Transverse colon (tissue), 4 donors: ENCODE measurements around the gene FITM2. TPM values are rescaled to one million over a fixed set of nuclear protein-coding genes. Genes with fewer than 3 reads are reported as not detected.

Source experiments
- DNase-seq: peaks from one replicate; pipeline ENCODE4 v3.0.0-alpha.2; 2019
- H3K27ac ChIP-seq, 4 donors: fragments of 200-600 bp; sonication (generic); 2 replicates each; pipeline ENCODE4 v1.5.1; 2016 to 2018; ENCODE audit warnings: inconsistent platforms in 4 of 4
- H3K27me3 ChIP-seq: fragments of 200-600 bp; sonication (generic); 2 replicates; pipeline ENCODE4 v1.5.1; 2017; ENCODE audit warnings: inconsistent platforms
- H3K36me3 ChIP-seq, 4 donors: fragments of 200-600 bp; sonication (generic); 2 replicates each; pipeline ENCODE4 v1.5.1; 2017 to 2019; ENCODE audit warnings: inconsistent platforms in 4 of 4
- H3K4me1 ChIP-seq, 4 donors: fragments of 200-600 bp; sonication (generic); 2 replicates each; pipeline ENCODE4 v1.5.1; 2017 to 2020; ENCODE audit warnings: inconsistent platforms in 4 of 4
- H3K4me3 ChIP-seq, 4 donors: fragments of 200-600 bp; sonication (generic); 1 replicate in 1 of 4; 2 replicates in 3 of 4; pipeline versions ENCODE4 v1.5.1 to v1.6.1; 2017 to 2019; ENCODE audit warnings: inconsistent platforms in 4 of 4
- H3K9me3 ChIP-seq, 2 donors: fragments of 200-600 bp; sonication (generic); 2 replicates each; pipeline ENCODE4 v1.5.1; 2017 to 2019; ENCODE audit warnings: inconsistent platforms in 2 of 2
- EP300 ChIP-seq: sonication (generic); formaldehyde crosslinking; IDR thresholded peaks from one replicate; pipeline ENCODE4 v1.6.1; 2017; ENCODE audit warnings: antibody characterized with exemption, low read depth
- POLR2A ChIP-seq: fragments of 450-650 bp; IDR thresholded peaks from one replicate; pipeline ENCODE4 v1.6.1; 2016; ENCODE audit warnings: antibody characterized with exemption, mild to moderate bottlenecking, moderate library complexity
- POLR2AphosphoS5 ChIP-seq, 3 donors: sonication (generic); formaldehyde crosslinking; IDR thresholded peaks; one replicate each; pipeline ENCODE4 v1.6.1; 2016; ENCODE audit warnings: antibody characterized with exemption in 3 of 3
- WGBS, 2 donors: methylation state at CpG; one replicate each; pipeline ENCODE4 v1.1.5; 2018; ENCODE audit warnings: low coverage in 1 of 2; 5-methylcytosine and 5-hydroxymethylcytosine counted together
- in situ Hi-C, 4 donors: fragments of 200-750 bp; cut with MboI; loops; one replicate each; pipeline versions ENCODE4 v1.15.0 to v1.15.1; 2017; ENCODE audit warnings: low sequenced_read_pairs in 3 of 4, low pct_ligation_motif_present in 1 of 4, low pct_unique_long_range_greater_than_20kb in 1 of 4
- intact Hi-C: fragments of 100-400 bp; cut with DNase I; formaldehyde crosslinking; loops from one replicate; pipeline ENCODE4 v1.15.1; 2023; ENCODE audit warnings: low total_unique reads
- total RNA-seq, 4 donors: library from RNA; depleted of rRNA; stranded (reverse); fragments of >200 nt; gene quantifications; one replicate each; pipeline ENCODE4 v1.1.0, GENCODE V29; 2016
- TF ChIP-seq, protein P1 (sequence below), 5 experiments: fragments of 200-600 bp in 3 of 5; fragments of 450-650 bp in 2 of 5; sonication (generic) in 3 of 5; IDR thresholded peaks; 1 replicate in 2 of 5; 2 replicates in 3 of 5; pipeline ENCODE4 v1.5.1; 2016 to 2017; ENCODE audit warnings: antibody characterized with exemption in 5 of 5, inconsistent platforms in 3 of 5, mild to moderate bottlenecking in 2 of 5, moderate library complexity in 1 of 5

FITM2 gene
- total RNA-seq, 4 donors from 2014 or later, result 4.1 to 12.4 (median 9.7) TPM

DNA sequence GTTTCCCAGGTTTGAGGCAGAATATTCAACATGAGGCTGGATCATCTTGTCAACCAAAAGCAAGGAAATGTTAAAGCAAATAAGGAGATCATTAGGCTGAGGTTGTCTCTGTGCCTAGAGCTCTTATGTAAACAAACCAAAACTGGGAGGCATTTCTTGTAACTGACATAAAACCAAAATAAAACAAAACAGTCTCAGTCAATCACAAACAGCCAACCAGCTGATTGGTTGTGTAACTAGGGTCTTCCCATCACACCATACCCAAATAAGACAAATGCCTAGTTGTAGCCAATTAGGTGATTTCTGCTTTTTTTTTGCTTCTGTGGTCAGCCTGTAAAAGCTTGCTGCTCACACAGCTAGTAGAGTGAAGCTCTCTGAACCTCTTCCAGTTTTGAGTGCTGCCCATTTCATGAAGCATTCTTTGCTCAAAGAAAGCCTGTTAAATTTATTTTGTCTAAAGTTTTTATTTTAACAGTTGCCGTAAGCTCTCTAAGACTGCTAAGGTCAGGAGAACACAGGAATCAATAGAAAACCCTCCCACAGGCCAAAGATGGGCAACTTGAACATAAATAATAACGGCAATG is 8.9 kb upstream of the FITM2 start:
- no peak for DNase-seq
- TF ChIP-seq EP300 (no peak), POLR2A (no peak), POLR2AphosphoS5 (IDR thresholded peaks at IDR 0.05) (no peak)
- TF ChIP-seq, protein P1, sequence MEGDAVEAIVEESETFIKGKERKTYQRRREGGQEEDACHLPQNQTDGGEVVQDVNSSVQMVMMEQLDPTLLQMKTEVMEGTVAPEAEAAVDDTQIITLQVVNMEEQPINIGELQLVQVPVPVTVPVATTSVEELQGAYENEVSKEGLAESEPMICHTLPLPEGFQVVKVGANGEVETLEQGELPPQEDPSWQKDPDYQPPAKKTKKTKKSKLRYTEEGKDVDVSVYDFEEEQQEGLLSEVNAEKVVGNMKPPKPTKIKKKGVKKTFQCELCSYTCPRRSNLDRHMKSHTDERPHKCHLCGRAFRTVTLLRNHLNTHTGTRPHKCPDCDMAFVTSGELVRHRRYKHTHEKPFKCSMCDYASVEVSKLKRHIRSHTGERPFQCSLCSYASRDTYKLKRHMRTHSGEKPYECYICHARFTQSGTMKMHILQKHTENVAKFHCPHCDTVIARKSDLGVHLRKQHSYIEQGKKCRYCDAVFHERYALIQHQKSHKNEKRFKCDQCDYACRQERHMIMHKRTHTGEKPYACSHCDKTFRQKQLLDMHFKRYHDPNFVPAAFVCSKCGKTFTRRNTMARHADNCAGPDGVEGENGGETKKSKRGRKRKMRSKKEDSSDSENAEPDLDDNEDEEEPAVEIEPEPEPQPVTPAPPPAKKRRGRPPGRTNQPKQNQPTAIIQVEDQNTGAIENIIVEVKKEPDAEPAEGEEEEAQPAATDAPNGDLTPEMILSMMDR (IDR thresholded peaks at IDR 0.05), result no peak
- no peaks in the 10 kb centered on the region for H3K27me3 ChIP-seq
- no peak overlapping the region for H3K4me3 ChIP-seq
- peaks cover 0 to 9% (median 8%) of the 10 kb centered on the region in 4 donors for H3K4me1 ChIP-seq
- intact Hi-C loops, result no loop called here
- H3K36me3 ChIP-seq, result no peaks in the 10 kb centered on the region
- H3K9me3 ChIP-seq, result no peaks in the 10 kb centered on the region
- H3K27ac ChIP-seq, result no peak overlapping the region
- in situ Hi-C loops, result loop anchor here in 2 of 4 donors (10.0 to 25.0 kb wide), 2 partner anchors 105 to 208 kb away; partner anchors contain the start of gene OSER1 (in 2 of the 2)
- WGBS, 2 donors, result 83 to 89% methylated on average over 2 of the region's 2 CpGs

DNA sequence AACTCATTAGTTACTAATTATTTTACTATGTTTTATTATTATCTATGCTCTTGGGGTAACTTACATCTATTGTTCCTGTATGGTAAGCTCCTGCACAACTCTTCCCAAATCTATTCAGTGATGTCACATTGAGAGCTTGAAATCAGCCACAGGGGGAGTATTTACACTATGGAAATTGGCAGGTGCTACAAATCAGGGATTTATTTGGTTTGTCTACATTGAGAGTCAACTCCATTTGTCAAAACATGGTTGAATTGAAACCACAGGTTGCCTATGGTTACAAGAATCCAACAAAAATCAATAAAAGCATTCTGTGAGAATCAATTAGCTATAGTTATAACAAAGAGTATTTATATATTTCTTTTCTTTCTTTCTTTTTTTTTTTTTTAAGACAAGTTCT is 3.9 kb upstream of the FITM2 start:
- Histone ChIP-seq H3K9me3 (no peaks in the 10 kb centered on the region), H3K4me1 (peaks cover 0 to 10% (median 6%) of the 10 kb centered on the region in 4 donors), H3K27ac (no peak overlapping the region), H3K4me3 (no peak overlapping the region), H3K27me3 (no peaks in the 10 kb centered on the region), H3K36me3 (no peaks in the 10 kb centered on the region)
- in situ Hi-C loops, result loop anchor here in 2 of 4 donors (10.0 to 25.0 kb wide), 2 partner anchors 100 to 203 kb away; partner anchors contain the start of gene OSER1 (in 2 of the 2)
- TF ChIP-seq POLR2AphosphoS5 (IDR thresholded peaks at IDR 0.05) (no peak), EP300 (no peak), POLR2A (no peak)
- TF ChIP-seq, protein P1 (IDR thresholded peaks at IDR 0.05), result no peak
- intact Hi-C loops, result no loop called here
- no peak for DNase-seq

DNA sequence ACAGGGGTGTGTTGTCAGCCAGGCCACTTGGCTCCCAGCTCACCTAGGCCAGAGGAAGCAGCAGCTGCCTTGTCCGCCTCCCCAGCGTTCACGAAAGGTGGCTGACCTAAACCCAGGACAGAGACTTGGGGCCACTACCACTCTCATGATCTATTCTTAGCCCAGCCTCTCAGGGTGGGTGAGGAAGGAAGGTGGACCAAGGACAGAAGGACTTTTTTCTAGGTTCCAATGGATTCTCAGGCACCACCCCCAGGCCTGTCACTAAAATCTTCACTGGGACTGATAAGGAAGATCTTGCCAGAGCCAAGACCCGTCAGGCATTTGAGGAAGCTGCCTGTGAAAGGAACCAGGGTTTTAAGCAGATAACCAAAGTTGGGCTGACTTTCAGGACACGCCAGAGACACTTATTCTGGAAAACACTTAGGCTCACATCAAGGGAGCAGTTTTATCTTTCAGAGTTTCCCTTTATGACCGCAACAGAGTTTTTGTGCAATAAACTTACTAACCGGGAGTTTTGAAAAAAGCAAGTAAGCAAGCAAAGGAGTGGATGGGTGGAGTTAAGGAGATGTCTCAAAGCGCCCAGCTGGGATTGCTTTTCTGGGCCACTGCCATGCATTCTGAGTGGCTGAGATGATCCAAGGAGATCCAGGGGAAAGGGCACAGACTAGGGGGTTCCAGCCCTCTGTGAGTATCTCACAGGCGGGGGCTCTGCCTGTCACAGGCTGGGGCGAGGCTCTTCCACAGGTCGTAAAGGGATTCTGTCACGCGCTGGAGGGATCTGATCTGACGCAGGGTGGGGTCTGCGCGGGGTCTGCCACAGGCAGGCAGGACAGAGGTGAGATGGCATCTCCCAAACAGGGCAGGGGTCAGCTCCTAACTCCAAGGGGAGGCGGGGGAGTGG is 989 bp downstream of the FITM2 start:
- Histone ChIP-seq H3K27me3 (no peaks in the 10 kb centered on the region), H3K27ac (peak overlapping the region; percentile 64 to 88 (median 84)), H3K4me3 (peak overlapping the region; percentile 58 to 77 (median 64)), H3K36me3 (no peaks in the 10 kb centered on the region), H3K9me3 (no peaks in the 10 kb centered on the region), H3K4me1 (peaks cover 0 to 21% (median 16%) of the 10 kb centered on the region in 4 donors)
- in situ Hi-C loops (loop anchor here (5.0 to 25.0 kb wide), 4 partner anchors 85 to 198 kb away; partner anchors contain the start of gene OSER1 (in 2 of the 4)), intact Hi-C loops (no loop called here)
- TF ChIP-seq POLR2A, result no peak
- no peak for TF ChIP-seq POLR2AphosphoS5 (IDR thresholded peaks at IDR 0.05)
- TF ChIP-seq, protein P1 (IDR thresholded peaks at IDR 0.05), result no peak
- no peak for TF ChIP-seq EP300
- peak; percentile 60 for DNase-seq
- WGBS, 2 donors, result 0 to 16% methylated on average over 1 to 17 of the region's 17 CpGs

DNA sequence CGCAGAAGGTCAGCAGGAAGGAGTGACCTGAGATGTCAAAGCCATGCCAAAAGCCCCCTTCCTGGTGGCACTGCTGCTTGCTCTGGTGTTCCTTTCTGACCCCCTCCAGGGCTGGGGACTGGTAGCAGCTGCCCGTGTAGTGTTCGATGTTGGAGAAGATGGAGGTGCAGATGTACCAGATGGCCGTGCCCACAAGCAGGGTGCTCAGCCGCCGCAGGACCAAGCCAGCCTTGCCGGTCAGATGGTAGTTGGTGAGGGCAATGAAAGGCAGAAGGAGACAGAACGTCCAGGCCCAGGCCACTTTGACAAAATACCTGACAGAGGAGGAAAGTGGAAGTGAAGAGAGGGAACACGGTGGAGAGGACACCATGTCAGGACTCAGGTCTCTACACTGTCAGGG is 4.1 kb downstream of the FITM2 start:
- H3K27me3 ChIP-seq, result no peaks in the 10 kb centered on the region
- TF ChIP-seq POLR2AphosphoS5 (IDR thresholded peaks at IDR 0.05) (no peak), POLR2A (no peak)
- TF ChIP-seq, protein P1 (IDR thresholded peaks at IDR 0.05), result no peak
- 90 to 100% methylated on average over 1 to 9 of the region's 9 CpGs for WGBS, 2 donors
- no peaks in the 10 kb centered on the region for H3K36me3 ChIP-seq
- peaks cover 0 to 33% (median 25%) of the 10 kb centered on the region in 4 donors for H3K4me1 ChIP-seq
- in situ Hi-C loops (loop anchor here in 3 of 4 donors (5.0 to 25.0 kb wide), 3 partner anchors 82 to 195 kb away; no protein-coding TSS in a partner anchor), intact Hi-C loops (no loop called here)
- no peak for DNase-seq
- no peaks in the 10 kb centered on the region for H3K9me3 ChIP-seq
- H3K4me3 ChIP-seq, result no peak overlapping the region
- no peak overlapping the region for H3K27ac ChIP-seq
